Activated CD4-positive, alpha-beta memory T cell treated with anti-CD3 and anti-CD28 coated beads for 36 hours (primary cell): ENCODE results near the gene DRD1. TPM values are rescaled to one million over a fixed set of nuclear protein-coding genes. Genes with fewer than 3 reads are reported as not detected.

Experiments used
- CTCF ChIA-PET: fragments of 350-600 bp; sonication (Branson Sonifier 250); formaldehyde crosslinking; loops from one replicate; lab custom pipeline; 2021; ENCODE audit warnings: antibody characterized with exemption, inconsistent platforms; lab: Charles Lee
- POLR2A ChIA-PET: fragments of 350-600 bp; sonication (Branson Sonifier 250); formaldehyde crosslinking; loops from one replicate; lab custom pipeline; 2021; ENCODE audit warnings: antibody characterized with exemption; lab: Charles Lee
- DNase-seq: peaks from one replicate; pipeline ENCODE4 v3.0.0-alpha.2; 2020
- H3K27ac Mint-ChIP-seq: one replicate; pipeline ENCODE4 v1.8.0; 2021; ENCODE audit warnings: mixed read lengths
- H3K27me3 Mint-ChIP-seq: one replicate; pipeline ENCODE4 v1.8.0; 2021; ENCODE audit warnings: mixed read lengths
- H3K36me3 Mint-ChIP-seq: one replicate; pipeline ENCODE4 v1.8.0; 2021; ENCODE audit warnings: mixed read lengths
- H3K4me1 Mint-ChIP-seq: one replicate; pipeline ENCODE4 v1.8.0; 2021; ENCODE audit warnings: low read depth, mixed read lengths
- H3K4me3 Mint-ChIP-seq: one replicate; pipeline ENCODE4 v1.8.0; 2021; ENCODE audit warnings: mild to moderate bottlenecking, mixed read lengths
- H3K9me3 Mint-ChIP-seq: one replicate; pipeline ENCODE4 v1.8.0; 2021; ENCODE audit warnings: mixed read lengths
- intact Hi-C: fragments of 100-400 bp; cut with micrococcal nuclease; formaldehyde crosslinking; loops from one replicate; pipeline ENCODE4 v1.15.1; 2023
- total RNA-seq, 2 experiments: library from RNA; stranded (reverse); gene quantifications; one replicate each; pipeline ENCODE4 v1.2.3, GENCODE V29; 2021

Gene DRD1
- total RNA-seq, 2 experiments from 2014 or later, result not detected

DNA sequence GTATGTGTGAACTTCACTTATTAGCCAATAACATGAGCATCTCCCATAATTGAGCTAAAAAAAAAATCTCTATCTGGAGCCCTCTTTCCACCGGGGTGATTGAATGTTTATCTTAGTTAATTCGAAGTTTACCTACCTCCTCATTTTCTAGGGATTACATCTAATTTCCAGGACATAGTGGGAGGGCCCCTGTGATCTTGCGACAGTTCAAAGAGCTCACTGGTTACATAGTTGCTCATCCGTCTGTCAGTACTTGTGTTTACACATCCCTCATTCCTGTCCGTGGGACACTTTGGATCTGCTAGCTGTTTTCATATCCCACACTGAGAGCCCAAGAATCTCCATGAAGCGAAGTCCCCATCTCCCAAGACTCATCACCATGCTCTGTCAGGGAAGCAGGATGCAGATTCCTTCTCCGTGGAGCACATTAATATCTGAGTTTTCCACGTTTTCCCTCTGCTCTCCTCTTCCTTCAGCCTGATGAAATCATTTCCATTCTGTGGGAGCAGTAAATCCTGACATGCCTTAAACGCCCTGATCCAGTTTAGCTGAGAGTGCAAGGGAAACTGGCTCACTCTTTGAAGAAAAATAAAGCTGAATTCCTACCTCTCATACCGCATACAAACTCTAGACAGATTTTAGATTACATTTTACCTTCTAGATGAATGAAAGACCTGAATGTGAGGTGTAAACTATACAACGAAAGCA lies 24.2 kb upstream of the DRD1 start:
- H3K4me1 Mint-ChIP-seq, result peaks cover 21% of the 10 kb centered on the region
- H3K27me3 Mint-ChIP-seq, result no peaks in the 10 kb centered on the region
- H3K36me3 Mint-ChIP-seq, result no peaks in the 10 kb centered on the region
- no peak overlapping the region for H3K4me3 Mint-ChIP-seq
- no peak overlapping the region for H3K27ac Mint-ChIP-seq
- CTCF ChIA-PET, result interaction anchor here (0.7 to 5.4 kb wide), 4 partner anchors 10 to 517 kb away, joined by 3 to 66 read pairs (median 4); partner anchors contain the start of gene SFXN1
- H3K9me3 Mint-ChIP-seq, result no peaks in the 10 kb centered on the region
- no peak for DNase-seq
- POLR2A ChIA-PET, result no interaction called here
- intact Hi-C loops, result loop anchor here (10.0 kb wide), 2 partner anchors 223 to 403 kb away; no protein-coding TSS in a partner anchor

DNA sequence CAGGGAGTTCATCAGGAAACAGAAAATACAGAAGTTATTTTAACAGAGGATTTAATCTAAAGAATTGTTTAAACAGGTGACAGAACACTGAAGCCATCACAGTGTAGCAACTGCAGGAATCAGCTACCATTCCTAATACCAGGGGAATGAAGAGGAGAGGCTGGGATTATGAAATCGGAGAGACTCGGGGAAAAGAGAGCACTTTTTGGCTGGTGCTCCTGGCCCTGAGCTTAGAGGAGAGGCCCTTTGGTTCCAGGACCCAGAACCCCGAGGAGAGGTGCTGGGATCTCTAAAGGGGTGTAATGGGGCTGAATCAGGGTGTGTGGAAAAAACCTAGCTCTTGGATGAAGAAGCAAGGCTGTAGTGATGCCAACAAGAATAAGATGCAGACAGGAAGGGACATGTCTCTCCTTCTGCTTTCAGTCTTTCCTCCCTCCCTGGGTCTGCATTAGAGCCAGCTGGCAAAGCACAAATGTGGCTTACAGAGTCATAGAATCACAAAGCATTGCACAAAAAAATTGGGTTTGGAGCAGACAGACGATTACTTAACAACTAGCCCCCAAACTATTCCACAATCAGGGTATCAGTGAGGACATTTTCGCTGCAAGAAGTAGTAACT lies 22.8 kb upstream of the DRD1 start:
- Mint-ChIP-seq H3K36me3 (no peaks in the 10 kb centered on the region), H3K27ac (no peak overlapping the region), H3K9me3 (no peaks in the 10 kb centered on the region), H3K27me3 (no peaks in the 10 kb centered on the region), H3K4me1 (peaks cover 21% of the 10 kb centered on the region), H3K4me3 (no peak overlapping the region)
- intact Hi-C loops, result loop anchor here (10.0 kb wide), 2 partner anchors 222 to 402 kb away; no protein-coding TSS in a partner anchor
- ChIA-PET CTCF (interaction anchor here (1.3 to 5.4 kb wide), 3 partner anchors 11 to 516 kb away, joined by 3 to 66 read pairs (median 6); partner anchors contain the start of genes DRD1 and SFXN1), POLR2A (no interaction called here)
- no peak for DNase-seq

DNA sequence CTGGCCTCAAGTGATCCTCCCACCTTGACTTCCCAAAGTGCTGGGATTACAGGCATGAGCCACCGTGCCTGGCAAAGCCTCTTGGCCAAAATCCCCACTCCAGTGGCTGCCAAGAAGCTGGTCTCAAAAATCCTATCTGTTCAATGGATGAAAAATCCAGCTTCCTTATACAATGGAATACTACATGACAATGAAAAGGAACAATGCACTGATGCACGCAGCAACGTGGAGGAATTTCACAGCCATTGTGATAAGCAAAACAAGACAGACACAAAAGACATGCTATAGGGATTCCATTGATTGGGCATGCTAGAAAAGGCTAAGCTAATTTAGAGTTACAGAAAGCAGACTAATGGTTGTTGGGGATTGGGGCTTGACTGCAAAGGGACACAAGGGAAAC lies 21.3 kb upstream of the DRD1 start:
- no peaks in the 10 kb centered on the region for H3K9me3 Mint-ChIP-seq

DNA sequence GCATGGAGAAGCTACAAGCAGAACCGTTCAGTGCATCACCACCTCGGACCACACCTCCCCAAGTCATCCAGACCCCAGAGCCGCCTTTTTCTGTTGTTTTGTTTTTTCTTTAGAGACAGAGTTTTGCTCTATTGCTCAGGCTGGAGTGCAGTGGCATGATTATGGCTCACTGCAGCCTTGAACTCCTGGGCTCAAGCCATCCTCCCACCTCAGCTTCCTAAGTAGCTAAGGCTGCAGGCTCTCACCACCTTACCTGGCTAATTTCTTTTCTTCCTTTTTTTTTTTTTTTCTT lies 20.9 kb upstream of the DRD1 start:
- intact Hi-C loops, result loop anchor here (10.0 kb wide), 2 partner anchors 220 to 400 kb away; no protein-coding TSS in a partner anchor
- Mint-ChIP-seq H3K27ac (no peak overlapping the region), H3K4me3 (no peak overlapping the region), H3K4me1 (peaks cover 14% of the 10 kb centered on the region), H3K27me3 (no peaks in the 10 kb centered on the region), H3K36me3 (no peaks in the 10 kb centered on the region), H3K9me3 (no peaks in the 10 kb centered on the region)
- ChIA-PET POLR2A (interaction anchor here (0.9 to 1.2 kb wide), 2 partner anchors 13 to 53 kb away, joined by 3 to 4 read pairs; partner anchors contain the start of gene SFXN1), CTCF (interaction anchor here (0.7 to 5.4 kb wide), 28 partner anchors 9 to 514 kb away, joined by 3 to 66 read pairs (median 5); partner anchors contain the start of genes DRD1 and SFXN1)
- no peak for DNase-seq

More for the DNA sequence above, 21.3 kb upstream of the DRD1 start:
- Mint-ChIP-seq H3K27me3 (no peaks in the 10 kb centered on the region), H3K27ac (no peak overlapping the region), H3K4me1 (peaks cover 14% of the 10 kb centered on the region), H3K4me3 (no peak overlapping the region), H3K36me3 (no peaks in the 10 kb centered on the region)
- CTCF ChIA-PET, result interaction anchor here (0.8 to 5.4 kb wide), 26 partner anchors 9 to 515 kb away, joined by 3 to 66 read pairs (median 5); partner anchors contain the start of genes DRD1 and SFXN1
- no peak for DNase-seq
- intact Hi-C loops, result loop anchor here (10.0 kb wide), 2 partner anchors 220 to 400 kb away; no protein-coding TSS in a partner anchor
- POLR2A ChIA-PET, result interaction anchor here (0.9 to 1.2 kb wide), 2 partner anchors 13 to 53 kb away, joined by 3 to 4 read pairs; partner anchors contain the start of gene SFXN1

DNA sequence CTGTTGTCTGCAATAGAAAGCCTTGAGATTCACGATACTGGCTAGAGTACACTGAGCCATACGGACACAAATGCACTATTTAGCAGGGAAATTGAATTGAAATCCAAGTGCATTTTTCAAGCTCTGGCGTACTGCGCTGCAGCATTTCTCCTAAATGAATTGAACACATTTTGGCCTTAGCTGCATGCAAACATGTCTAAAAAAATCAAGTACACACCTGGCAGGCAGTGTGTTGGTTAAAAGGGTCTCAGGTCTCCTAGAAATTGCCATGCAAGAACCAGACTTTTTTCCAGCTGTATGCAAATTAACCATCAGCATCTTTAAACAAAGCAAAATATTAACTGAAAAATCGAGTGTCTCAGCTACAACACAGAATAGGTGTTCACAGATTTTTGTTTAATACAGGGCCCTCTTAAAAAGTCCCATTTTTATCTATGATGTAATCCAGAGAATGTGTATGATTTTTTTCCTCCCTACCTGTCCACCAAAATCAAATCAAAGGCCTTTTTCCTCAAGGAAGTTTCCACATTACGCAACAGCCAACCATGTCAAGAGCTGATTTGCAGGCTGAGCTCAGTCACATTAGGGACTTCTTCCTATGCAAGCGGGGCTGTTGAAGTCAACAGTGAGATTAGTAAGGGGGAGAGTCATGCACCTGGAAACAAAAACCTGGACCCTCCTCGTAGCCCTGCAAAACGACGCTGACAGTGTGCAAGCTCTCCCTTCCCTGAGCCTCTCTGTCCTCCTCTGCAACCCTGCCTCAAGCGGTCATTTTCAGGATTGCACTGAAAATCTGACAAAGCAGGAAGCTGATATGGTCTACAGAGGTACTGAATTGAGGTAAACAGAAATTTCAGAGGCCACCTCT lies 20.3 kb upstream of the DRD1 start:
- ChIA-PET POLR2A (interaction anchor here (0.9 to 1.2 kb wide), 2 partner anchors 14 to 54 kb away, joined by 3 to 4 read pairs; partner anchors contain the start of gene SFXN1), CTCF (interaction anchor here (0.7 to 5.4 kb wide), 30 partner anchors 9 to 556 kb away, joined by 3 to 66 read pairs (median 4); partner anchors contain the start of genes DRD1 and SFXN1)
- Mint-ChIP-seq H3K27me3 (no peaks in the 10 kb centered on the region), H3K36me3 (no peaks in the 10 kb centered on the region), H3K4me1 (peaks cover 14% of the 10 kb centered on the region), H3K27ac (no peak overlapping the region), H3K9me3 (no peaks in the 10 kb centered on the region), H3K4me3 (no peak overlapping the region)
- peak; percentile 84 for DNase-seq
- intact Hi-C loops, result loop anchor here (10.0 kb wide), 2 partner anchors 220 to 400 kb away; no protein-coding TSS in a partner anchor

DNA sequence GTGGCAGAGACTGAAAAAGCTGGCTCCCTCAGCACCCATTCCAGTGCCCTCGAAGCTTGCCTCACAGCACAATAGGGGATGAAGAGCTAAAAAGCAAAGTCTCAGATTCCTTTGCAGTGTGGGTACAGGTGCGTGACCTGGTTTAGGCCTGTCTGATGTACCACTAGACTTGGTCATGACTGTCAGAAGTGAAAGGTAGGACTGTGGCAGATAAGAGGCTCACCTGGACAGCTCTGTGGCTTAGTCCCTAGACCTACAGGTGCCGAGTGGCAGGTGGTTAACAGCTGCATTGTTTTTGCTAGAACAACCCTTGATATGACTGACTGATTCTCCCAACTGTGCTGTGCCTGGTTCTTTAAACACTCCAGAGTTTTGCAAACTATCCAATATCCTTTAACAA lies 19.7 kb upstream of the DRD1 start:
- ChIA-PET POLR2A (no interaction called here), CTCF (interaction anchor here (1.0 to 5.4 kb wide), 10 partner anchors 14 to 556 kb away, joined by 3 to 66 read pairs (median 8); partner anchors contain the start of genes DRD1 and SFXN1)
- Mint-ChIP-seq H3K27me3 (no peaks in the 10 kb centered on the region), H3K27ac (no peak overlapping the region), H3K4me3 (no peak overlapping the region), H3K36me3 (no peaks in the 10 kb centered on the region), H3K9me3 (no peaks in the 10 kb centered on the region), H3K4me1 (peaks cover 14% of the 10 kb centered on the region)
- DNase-seq, result no peak
- intact Hi-C loops, result loop anchor here (10.0 kb wide), 2 partner anchors 219 to 399 kb away; no protein-coding TSS in a partner anchor

DNA sequence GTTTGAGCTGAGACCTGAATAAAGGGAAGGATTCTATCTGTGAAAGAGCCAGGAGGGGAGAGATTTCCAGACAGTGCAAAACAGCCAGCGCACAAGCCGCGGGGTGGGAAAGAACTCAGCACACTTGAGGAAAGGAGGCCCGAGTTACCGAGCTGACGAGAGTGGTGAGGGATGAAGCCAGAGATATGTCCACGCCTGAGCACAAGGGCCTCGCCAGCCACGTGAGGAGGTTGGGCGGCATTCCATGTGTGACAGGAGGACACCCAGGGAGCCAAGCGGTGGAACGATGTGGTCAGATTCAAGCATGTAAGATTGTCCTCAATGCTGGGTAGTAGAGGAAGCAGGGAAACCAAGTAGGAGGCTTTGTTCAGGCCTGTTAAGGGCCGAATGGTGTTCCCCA lies 17.4 kb upstream of the DRD1 start:
- Mint-ChIP-seq H3K27me3 (no peaks in the 10 kb centered on the region), H3K9me3 (no peaks in the 10 kb centered on the region), H3K36me3 (no peaks in the 10 kb centered on the region), H3K27ac (no peak overlapping the region), H3K4me3 (no peak overlapping the region), H3K4me1 (peaks cover 20% of the 10 kb centered on the region)
- no peak for DNase-seq
- ChIA-PET CTCF (interaction anchor here (0.7 kb wide), 1 partner anchor 93 kb away, joined by 3 read pairs; no protein-coding TSS in a partner anchor), POLR2A (no interaction called here)
- intact Hi-C loops, result loop anchor here (10.0 kb wide), 2 partner anchors 217 to 397 kb away; no protein-coding TSS in a partner anchor

DNA sequence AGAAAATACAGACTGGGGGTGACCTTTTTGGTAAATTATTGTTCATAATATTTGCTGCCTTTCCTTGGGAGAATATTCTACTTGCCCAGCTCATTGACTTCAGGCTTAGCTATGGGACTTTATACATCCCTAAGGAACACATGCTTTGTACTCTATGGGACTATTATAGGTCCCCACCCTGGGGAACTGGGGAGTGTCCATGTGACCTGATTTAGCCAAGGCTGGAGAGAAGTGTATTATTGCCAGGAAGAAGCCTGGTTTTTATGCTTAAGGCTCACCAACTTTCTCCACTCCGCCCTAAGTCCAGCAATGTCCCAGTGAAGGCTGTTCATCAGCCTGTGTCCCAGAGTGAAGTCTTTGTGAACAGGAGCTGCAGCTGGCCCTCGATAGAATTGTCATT lies 16.6 kb upstream of the DRD1 start:
- no peak for DNase-seq
- Mint-ChIP-seq H3K4me1 (peaks cover 17% of the 10 kb centered on the region), H3K27me3 (peaks cover under 1% of the 10 kb centered on the region), H3K4me3 (no peak overlapping the region), H3K36me3 (no peaks in the 10 kb centered on the region), H3K27ac (no peak overlapping the region), H3K9me3 (no peaks in the 10 kb centered on the region)
- ChIA-PET CTCF (no interaction called here), POLR2A (no interaction called here)
- intact Hi-C loops, result loop anchor here (10.0 kb wide), 2 partner anchors 216 to 396 kb away; no protein-coding TSS in a partner anchor

DNA sequence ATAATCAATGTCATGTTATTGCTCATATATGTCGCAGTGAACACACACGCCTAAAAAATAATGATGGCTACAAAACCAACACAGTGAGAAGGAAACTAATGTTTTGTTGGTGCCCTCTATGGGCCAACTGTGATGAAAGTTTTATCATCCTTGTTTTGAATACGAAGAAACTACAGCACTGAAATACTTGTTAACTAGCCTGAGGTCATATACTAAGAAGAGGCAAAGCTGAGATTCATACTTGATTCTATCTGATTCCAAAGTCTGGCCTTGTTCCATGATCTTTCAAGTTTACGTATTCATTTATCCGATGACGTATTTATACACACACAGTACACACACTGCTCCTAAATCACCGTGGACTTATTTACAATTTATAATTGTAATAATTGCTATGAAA lies 16.1 kb upstream of the DRD1 start:
- CTCF ChIA-PET, result no interaction called here
- no peak overlapping the region for H3K4me3 Mint-ChIP-seq
- intact Hi-C loops, result loop anchor here (10.0 kb wide), 2 partner anchors 215 to 395 kb away; no protein-coding TSS in a partner anchor
- POLR2A ChIA-PET, result no interaction called here
- peaks cover 14% of the 10 kb centered on the region for H3K4me1 Mint-ChIP-seq
- no peak for DNase-seq
- no peak overlapping the region for H3K27ac Mint-ChIP-seq
- H3K27me3 Mint-ChIP-seq, result peaks cover 3% of the 10 kb centered on the region
- no peaks in the 10 kb centered on the region for H3K36me3 Mint-ChIP-seq
- no peaks in the 10 kb centered on the region for H3K9me3 Mint-ChIP-seq

DNA sequence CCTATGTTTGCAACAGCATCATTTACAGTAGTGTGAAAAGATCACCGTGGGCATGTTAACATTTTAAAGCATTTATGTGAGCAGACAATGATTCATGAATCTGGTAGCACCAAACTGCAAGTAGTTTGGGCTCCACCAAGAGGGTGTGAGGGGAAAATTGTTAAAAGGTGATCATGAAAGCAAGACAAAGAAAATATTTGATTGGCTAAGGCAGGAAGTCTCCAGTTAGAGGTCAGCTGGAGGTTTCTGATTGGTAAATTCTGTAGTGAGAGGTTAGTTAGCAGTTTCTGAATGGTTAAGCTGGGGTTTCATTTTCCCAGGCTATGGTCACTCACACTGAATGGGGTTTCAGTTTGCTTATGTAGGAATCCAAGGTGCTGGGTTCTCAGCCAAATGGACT lies 13.5 kb upstream of the DRD1 start:
- Mint-ChIP-seq H3K4me1 (peaks cover 5% of the 10 kb centered on the region), H3K9me3 (no peaks in the 10 kb centered on the region), H3K4me3 (no peak overlapping the region), H3K27ac (no peak overlapping the region), H3K27me3 (peaks cover 20% of the 10 kb centered on the region), H3K36me3 (no peaks in the 10 kb centered on the region)
- no peak for DNase-seq
- POLR2A ChIA-PET, result no interaction called here
- intact Hi-C loops, result no loop called here
- CTCF ChIA-PET, result interaction anchor here (2.5 kb wide), 1 partner anchor 13 kb away, joined by 7 read pairs; the partner anchor contains the start of gene DRD1
